HCEC 1CT (cell line): ENCODE data around the gene HADH.
A peak's percentile ranks its signal among the peaks of the same experiment; 100 is the strongest.
"Not testable (repeated sequence)": the region's sequence is repeated elsewhere in the genome, so short reads cannot be mapped to it uniquely, and the experiment has no call there.

Experiments used
- DNase-seq: peaks from one replicate; pipeline ENCODE4 v3.0.0-alpha.2; 2017

The HADH gene

GRCh38 chr4:107989537-107990386 is at the start of gene HADH:
Gene HADH (plus strand): TSS chr4:107989889. CDS start chr4:107989933, 44 bp downstream.
- peak; percentile 80 for DNase-seq

GRCh38 chr4:107945809-107946208 is 43.9 kb upstream of the HADH start:
- DNase-seq: no peak

GRCh38 chr4:107950746-107951540 is 38.7 kb upstream of the HADH start:
- no peak for DNase-seq

GRCh38 chr4:107951551-107951950 is 38.1 kb upstream of the HADH start:
- peak; percentile 71 for DNase-seq

- no peak for DNase-seq
These were observed 33.7 kb upstream of the HADH start for GRCh38 chr4:107956011-107956410.

GRCh38 chr4:107966903-107967302 is 22.8 kb upstream of the HADH start:
- DNase-seq: no peak

- not testable (repeated sequence) for DNase-seq
These were observed 22.2 kb upstream of the HADH start for GRCh38 chr4:107967519-107967918.

GRCh38 chr4:107967921-107968320 is 21.8 kb upstream of the HADH start:
- DNase-seq: not testable (repeated sequence)

GRCh38 chr4:107970063-107970798 is 19.5 kb upstream of the HADH start:
- no peak for DNase-seq

- no peak for DNase-seq
These were observed 17.1 kb upstream of the HADH start for GRCh38 chr4:107972605-107973004.

- no peak for DNase-seq
These were observed 15.2 kb upstream of the HADH start for GRCh38 chr4:107974523-107974922.

- DNase-seq: no peak
These were observed 12.2 kb upstream of the HADH start for GRCh38 chr4:107977482-107977881.

GRCh38 chr4:107977966-107978705 is 11.6 kb upstream of the HADH start:
- DNase-seq: no peak

GRCh38 chr4:107978716-107979451 is 10.8 kb upstream of the HADH start:
- DNase-seq: no peak

- DNase-seq: no peak
These were observed 1.6 kb upstream of the HADH start for GRCh38 chr4:107987916-107988762.

GRCh38 chr4:107988763-107989035 is 990 bp upstream of the HADH start:
- DNase-seq: no peak

- no peak for DNase-seq
These were observed 540 bp upstream of the HADH start for GRCh38 chr4:107989162-107989536.

- no peak for DNase-seq
These were observed 2.4 kb downstream of the HADH start for GRCh38 chr4:107991945-107992630.

GRCh38 chr4:107993969-107994368 is 4.3 kb downstream of the HADH start:
- no peak for DNase-seq

- DNase-seq: no peak
These were observed 5.2 kb downstream of the HADH start for GRCh38 chr4:107994894-107995293.
